ENCODE measurements around the gene PNMA8A. TPM values are rescaled to one million over a fixed set of nuclear protein-coding genes. Genes with fewer than 3 reads are reported as not detected.

The PNMA8A gene
- total and polyA plus RNA-seq, 2 of the 8 experiments (the other 6 are each of a cell fraction or from before 2014, with no cell fraction given): 10.0 to 22.8 TPM

DNA sequence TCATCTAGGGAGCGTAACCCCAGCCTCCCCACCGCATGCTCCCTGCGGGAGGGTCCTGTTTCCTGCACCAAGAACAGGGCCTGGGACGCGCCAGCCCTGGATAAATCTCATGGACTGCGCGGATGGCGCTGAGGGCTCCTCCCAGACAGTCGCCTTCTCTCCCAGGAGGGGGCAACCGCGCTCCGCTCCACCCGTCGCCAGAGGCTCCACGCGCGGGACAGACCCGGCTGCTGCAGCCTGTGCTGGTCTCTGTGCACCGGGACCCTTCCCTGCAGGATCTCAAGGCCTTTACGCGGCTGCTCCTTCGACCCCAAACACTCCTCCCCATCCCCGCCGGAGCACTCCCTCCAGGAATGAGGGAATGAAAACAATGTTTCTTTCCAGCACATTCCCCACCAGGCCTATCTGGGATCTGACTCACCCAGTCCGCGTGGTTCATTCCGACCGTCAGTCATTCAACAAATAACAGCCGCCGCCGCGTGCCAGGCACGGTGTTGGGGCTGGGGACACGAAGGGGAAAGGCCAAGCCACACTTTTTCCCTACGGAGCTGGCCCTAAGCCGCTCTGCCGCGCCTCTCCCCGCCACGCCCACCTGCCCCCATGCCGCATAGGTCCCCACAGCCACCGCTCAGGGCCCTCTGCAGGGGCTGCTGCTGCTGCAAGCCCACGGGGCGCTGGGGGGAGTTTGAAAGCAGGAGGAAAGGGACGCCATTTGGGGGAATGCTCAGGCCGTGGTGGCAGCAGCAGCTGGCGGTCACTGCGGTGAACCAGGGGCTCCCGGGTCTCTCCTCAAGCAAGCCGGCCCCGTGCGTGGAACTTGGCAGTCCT, 18.3 kb upstream of the PNMA8A start (continued):
- TF ChIP-seq HDAC2 (IDR thresholded peaks at IDR 0.05; ENCODE audit: borderline replicate concordance in 1 of 2, low read depth in 2 of 2, low read length in 2 of 2): no peak
- TF ChIP-seq POU5F1 (IDR thresholded peaks at IDR 0.05; ENCODE audit: low read depth, low read length): no peak
- no peak for TF ChIP-seq SAP30 (IDR thresholded peaks at IDR 0.05; ENCODE audit: insufficient read depth, insufficient replicate concordance, low read length)
- TF ChIP-seq, protein P1, sequence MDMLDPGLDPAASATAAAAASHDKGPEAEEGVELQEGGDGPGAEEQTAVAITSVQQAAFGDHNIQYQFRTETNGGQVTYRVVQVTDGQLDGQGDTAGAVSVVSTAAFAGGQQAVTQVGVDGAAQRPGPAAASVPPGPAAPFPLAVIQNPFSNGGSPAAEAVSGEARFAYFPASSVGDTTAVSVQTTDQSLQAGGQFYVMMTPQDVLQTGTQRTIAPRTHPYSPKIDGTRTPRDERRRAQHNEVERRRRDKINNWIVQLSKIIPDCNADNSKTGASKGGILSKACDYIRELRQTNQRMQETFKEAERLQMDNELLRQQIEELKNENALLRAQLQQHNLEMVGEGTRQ (IDR thresholded peaks at IDR 0.05; ENCODE audit: low read length): no peak
- TF ChIP-seq RBBP5 (IDR thresholded peaks at IDR 0.05; ENCODE audit: borderline replicate concordance, low read depth, low read length): 0 out of 2 replicates have a peak, but pooled peaks have one; percentile 41
- peak; percentile 51 for TF ChIP-seq EZH2 (IDR thresholded peaks at IDR 0.05; ENCODE audit: low read depth, low read length, severe bottlenecking)
- TF ChIP-seq CHD2 (IDR thresholded peaks at IDR 0.05; ENCODE audit: low read length): no peak
- no peak for TF ChIP-seq RFX5 (IDR thresholded peaks at IDR 0.05; ENCODE audit: borderline replicate concordance, low read depth, low read length)
- TF ChIP-seq TCF12 (IDR thresholded peaks at IDR 0.05; ENCODE audit: low read depth, low read length): no peak
- TF ChIP-seq FOSL1 (IDR thresholded peaks at IDR 0.05; ENCODE audit: insufficient read depth, low read depth, low read length): no peak
- no peak for TF ChIP-seq RNF2 (IDR thresholded peaks at IDR 0.05; ENCODE audit: borderline replicate concordance, low read depth, low read length, missing control alignments, poor library complexity, severe bottlenecking)
- TF ChIP-seq, protein P2, sequence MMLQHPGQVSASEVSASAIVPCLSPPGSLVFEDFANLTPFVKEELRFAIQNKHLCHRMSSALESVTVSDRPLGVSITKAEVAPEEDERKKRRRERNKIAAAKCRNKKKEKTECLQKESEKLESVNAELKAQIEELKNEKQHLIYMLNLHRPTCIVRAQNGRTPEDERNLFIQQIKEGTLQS (IDR thresholded peaks at IDR 0.05; ENCODE audit: insufficient read depth, low read depth, low read length): no peak
- no peak for TF ChIP-seq CTBP2 (IDR thresholded peaks at IDR 0.05; ENCODE audit: borderline replicate concordance, insufficient read depth, insufficient read length, low read length)
- no peak for TF ChIP-seq BRCA1 (IDR thresholded peaks at IDR 0.05; ENCODE audit: low read depth, low read length)
- no peak for TF ChIP-seq NRF1 (IDR thresholded peaks at IDR 0.05; ENCODE audit: low read depth, low read length)
- no peak for TF ChIP-seq SIRT6 (IDR thresholded peaks at IDR 0.05; ENCODE audit: low read length)
- TF ChIP-seq SIN3A (conservative IDR thresholded peaks at IDR 0.05 in 1 of 2, IDR thresholded peaks at IDR 0.05 in 1 of 2; ENCODE audit: low read depth in 1 of 2, low read length in 2 of 2): no peak
- no peak for TF ChIP-seq TEAD4 (IDR thresholded peaks at IDR 0.05; ENCODE audit: low read depth, low read length)
- no peak for TF ChIP-seq SIX5 (IDR thresholded peaks at IDR 0.05; ENCODE audit: low read depth, low read length)
- TF ChIP-seq MAFK (IDR thresholded peaks at IDR 0.05; ENCODE audit: low read depth, low read length): no peak
- no peak for TF ChIP-seq YY1 (IDR thresholded peaks at IDR 0.05; ENCODE audit: low read depth, low read length)
- TF ChIP-seq CREB1 (IDR thresholded peaks at IDR 0.05): no peak; the same call in 1 of the 2 replicates

All from H1 (cell line).